Hematopoietic multipotent progenitor cell treated with erythropoietin and hydrocortisone succinate and interleukin-3 and kit ligand, for 15 days (in vitro differentiated cells): ENCODE data around the gene HJURP.

ENCODE experiments used
- DNase-seq: peaks from one replicate; pipeline ENCODE4 v3.0.0-alpha.2; 2015; ENCODE audit warnings: low spot score

Gene HJURP

DNA sequence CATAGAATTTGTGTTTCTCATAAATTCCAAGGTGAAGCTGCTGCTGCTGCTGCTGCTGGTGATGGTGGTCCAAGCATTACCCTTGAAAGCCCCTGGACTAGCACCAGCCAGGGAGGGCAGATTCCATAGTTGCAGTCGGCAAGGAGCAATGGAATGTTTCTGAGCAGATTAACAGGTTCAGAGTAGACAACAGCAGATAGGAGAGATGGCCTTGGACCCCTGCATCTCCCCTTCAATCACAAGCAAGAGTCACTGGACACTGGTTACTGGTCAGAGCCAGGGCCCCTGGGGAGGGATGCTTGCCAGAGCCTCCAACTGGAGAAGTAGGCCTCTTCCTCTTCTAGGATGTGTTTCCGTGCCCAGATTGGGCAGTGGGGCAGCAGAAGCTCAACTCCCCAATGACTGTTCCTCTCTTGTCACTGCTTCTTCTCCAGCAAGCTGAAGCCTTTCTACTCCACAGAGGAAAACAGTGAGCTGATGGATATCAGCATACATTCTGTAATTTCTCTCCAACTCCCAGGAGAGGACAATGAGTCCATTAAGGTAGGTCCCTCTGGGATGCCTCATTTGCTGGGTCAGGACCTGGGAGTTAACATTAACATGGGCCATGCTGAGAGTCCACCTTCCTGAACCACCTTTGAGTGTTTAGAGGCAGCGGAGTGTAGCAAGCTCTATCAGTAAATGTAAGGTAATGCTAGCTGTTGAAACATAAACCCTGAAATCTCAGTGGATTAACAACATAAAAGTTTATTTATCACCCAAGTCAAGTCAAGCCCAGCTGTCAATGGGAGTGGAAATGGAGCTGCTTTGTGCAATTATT lies 40.9 kb downstream of the HJURP start:
- DNase-seq, result no peak

DNA sequence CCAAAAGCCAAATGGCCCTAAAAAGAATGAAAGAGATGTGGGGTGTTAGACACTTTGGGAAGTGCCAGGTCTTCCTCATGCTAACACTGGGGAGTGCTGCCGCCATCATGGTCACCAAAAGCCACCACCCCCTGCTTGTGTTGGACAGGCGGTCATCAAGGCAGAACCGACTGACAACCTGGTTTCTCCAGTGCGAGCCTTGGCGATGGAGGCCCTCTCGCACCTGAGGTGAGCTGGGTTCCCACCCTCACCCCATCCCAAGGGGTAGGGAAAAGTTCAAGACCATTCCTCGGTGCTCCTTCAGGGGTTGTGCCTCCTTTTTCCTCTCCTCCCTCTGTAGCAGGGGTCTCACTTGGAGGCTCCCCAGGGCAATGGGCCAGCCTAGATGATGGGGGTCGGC lies 42.6 kb downstream of the HJURP start:
- no peak for DNase-seq

DNA sequence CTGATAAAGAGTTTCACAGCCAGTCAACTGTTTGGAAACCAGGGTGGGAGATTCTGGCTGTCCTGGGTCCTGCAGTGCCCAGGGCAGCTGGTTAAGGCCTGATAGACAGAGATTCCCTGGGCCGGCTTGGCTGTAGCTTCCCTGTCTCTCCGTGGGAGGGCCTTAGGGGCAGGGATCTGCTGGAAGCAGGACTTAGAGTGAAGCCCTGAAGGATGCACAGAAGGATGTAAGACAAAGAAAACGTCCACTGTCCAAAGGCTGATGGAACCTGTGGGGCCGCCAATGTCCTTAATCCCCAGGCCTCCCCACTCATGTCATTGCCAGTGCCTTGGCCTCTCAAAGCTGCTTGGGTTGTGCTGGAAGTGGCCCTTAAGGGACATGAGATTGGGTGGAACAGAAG lies 43.2 kb downstream of the HJURP start:
- DNase-seq, result no peak

DNA sequence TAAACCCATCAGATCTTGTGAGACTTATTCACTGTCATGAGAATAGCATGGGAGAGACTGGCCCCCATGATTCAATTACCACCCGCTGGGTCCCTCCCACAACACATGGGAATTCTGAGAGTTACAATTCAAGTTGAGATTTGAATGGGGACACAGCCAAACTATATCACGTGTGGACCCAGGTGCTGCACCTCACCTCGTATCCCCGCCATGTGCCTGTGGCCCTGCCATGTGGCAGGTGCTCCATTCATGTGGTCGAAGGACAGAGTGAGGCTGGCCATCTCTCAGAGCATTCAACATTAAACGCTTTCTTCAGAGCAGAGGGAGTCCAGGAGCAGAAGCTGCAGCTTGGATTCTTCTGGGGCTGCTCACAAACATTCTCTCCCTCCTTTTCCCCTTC lies 44.0 kb downstream of the HJURP start:
- no peak for DNase-seq

DNA sequence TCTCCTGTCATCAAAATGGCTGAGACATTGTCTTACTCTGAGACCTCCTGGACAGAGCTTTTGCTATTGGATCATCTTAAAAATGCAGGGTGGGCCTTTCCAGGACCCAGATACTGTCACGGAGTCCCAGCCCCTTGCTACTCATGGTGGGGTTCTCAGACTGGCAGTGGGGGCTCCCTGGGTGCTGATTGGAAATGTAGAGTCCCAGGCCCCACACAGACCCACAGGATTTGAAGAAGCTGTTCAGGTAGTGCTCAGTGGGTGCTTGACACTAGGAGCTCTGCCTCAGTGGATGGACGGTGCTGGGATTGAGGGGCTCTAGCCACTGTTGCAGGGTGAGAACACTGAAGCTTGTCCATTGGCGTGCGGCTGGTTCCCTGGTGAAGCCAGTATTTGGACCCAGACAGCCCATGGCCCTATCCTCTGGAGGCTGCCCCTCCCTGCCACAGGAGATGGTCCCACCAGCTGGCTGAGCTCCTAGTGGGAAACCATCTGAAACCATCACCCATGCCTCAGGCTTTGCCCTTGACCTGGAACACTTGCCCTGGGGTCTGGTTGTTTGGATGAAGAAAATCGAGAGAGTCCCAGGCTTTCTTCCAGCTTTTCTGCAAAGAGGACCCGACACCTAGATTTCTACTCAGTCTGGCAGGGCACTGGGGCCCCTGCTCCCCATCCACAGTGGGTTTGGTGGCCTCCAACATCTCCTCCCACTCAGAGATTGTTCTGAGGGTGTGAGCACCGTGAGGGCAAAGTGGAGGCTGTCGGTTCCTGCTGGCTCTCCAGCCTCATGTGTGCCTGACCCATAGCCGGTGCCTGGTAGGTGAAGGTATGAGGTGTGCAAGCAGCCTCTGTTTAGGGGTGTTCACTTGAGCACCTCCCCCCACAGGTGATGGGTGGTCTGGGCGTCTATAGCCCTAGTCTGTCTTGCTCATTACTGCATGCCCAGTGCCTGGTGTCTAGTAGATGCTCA lies 46.1 kb downstream of the HJURP start:
- DNase-seq, result no peak

DNA sequence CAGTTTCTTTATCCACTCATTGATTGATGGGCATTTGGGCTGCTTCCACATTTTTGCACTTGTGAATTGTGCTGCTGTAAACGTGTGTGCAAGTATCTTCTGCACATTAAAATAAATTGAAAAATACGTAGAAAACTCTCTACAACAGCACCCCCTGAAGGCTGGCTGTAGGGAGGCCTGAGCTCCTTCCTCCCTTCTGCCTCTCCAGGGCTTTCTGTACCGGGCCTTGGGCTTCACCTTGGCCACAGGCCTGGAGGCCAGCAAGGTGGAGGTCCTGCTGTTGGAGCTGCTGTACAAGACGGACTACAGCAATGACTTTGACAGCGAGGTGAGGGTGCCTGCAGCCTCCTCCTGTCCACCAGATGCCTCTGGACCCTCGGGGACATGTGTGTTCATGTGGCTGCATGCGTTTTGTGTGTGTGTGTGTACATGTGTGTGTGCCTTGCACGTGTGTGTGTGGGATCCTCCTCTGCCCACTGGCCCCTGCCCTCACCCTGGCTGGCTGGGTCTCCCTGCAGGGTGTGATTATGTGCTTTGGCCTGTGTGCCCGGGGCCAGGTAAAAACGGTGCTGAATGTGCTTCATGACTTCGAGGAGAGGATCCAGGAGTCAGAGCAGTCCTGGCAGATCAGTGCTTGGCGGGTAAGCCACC lies 47.0 kb downstream of the HJURP start:
- DNase-seq, result no peak

DNA sequence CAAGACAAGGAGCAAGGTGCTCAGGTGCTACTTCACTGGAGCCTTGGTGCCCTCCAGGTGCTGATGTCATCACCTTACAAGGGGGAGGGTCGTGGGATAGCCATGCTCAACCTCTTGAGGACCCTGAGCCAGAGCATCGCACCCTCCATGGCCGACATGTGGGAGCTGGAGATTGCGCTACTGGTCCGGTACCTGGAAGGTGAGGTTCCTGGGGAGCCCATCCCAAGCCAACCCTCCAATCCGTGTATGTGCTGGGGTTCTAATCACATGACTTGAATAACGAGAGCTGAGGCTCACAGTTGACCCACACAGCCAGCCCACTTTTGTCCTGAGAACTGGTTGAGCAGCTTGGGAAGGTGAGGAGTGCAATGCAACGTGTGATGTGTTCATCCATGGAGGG lies 50.3 kb downstream of the HJURP start:
- no peak for DNase-seq

DNA sequence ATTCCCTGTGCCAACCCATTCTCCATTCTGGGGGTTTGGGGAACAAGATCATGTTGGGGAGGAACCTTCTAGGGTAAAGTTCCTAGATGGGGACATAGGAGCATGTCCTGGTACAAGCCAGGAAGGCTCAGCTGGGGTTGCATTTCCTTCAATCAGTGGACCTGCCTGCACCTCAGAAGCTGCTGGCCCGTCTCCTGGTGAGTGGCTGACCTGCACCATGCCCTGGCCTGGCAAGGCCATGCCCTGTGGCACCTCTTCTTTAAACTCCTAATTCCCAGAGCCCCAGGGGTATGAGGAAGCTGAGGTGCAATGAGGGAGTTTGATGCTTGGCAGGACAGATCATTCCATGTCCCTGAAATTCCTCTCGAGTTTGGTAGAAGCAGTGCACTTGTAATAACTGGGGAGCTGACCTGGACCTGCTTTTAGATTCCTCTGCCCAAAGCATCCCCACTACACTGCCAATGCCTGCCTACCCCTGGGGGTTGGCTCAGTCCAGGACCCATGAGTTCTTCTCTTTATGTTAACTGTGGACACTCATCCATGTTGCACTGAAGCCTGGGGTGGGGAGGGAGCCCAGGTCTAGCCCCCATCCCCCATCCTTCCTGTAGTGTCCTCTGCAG lies 50.9 kb downstream of the HJURP start:
- DNase-seq, result no peak

DNA sequence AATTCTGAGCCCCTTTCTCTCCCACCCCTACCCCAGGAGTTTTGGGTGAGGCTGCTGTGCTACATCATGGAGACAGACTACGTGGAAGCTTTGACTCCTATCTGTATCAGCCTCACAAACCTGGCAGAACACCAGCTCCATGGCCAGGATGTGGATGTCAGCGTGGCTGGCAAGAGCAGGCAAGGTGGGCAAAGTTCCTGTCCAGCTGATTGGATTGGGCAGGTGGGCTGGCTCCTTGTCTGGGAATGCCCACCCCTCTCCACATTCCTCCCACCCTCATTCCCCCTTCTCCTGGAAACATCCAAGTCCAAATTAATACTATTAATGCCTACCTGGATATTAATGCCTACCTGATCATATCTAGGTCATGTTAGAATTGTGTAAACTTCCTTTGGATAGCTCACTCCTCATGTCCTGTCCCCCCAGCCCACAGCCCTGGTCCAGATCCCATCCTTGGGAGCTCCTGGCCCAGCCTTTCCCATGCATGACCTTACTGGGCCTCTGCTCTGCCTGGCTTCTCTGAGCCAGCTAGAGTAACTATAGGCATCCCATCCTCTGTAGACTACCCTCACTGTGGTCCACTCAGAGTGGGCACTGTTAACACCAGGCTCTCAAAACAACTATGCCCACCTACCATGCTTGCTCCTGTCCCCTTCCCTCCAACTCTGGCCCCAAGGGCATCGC lies 52.1 kb downstream of the HJURP start:
- DNase-seq, result no peak

DNA sequence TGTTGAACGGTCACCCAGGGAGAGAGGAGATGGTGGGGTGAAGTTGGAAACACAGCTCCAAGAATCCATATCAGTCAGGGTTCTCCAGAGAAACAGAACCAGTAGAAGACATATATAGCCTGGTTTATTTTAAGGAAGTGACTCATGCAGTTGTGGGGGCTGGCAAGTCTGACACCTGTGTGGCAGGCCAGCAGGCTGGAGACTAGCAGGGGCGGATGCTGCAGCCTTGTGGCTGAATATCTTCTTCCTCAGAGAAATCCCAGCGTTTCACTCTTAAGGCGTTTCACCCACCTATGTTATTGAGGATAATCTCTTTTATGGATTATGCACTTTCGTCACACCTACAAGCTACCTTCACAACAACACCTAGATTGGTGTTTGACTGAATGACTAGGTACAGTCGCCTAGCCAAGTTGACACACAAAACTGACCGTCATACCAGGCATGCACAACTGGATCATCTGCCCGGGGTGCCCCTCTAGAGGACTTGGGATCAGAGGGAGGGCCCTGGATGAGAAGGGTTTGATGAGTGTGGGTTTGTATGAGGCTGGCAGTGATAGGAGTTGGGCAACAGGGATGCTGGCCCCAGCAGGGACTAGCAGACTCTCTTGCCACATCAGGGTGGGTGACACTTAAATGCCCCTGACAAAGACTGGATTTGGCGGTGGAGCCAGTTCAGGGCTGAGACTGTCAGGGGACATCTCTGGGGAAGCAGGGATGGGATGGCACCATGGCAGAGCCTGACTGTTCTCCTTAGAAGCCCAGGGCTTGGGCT lies 52.8 kb downstream of the HJURP start:
- no peak for DNase-seq

DNA sequence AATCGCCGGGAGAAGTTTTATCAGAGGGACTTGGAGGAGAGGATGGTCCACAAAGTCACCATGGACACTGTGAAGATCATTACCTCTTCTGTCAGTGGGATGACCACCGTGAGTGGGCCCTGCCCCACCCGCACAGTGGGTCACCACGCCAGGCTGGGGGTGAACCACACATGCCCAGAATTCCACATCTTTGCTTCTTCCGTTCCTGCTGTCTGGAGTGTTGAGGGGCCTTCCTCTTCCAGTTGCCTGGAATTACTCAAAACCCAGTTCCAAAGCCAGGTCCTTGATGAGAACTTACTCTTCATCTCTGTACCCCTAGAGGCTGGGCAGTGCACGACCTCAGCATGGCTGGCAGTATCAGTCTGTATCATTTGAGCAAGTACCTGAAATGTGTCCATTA lies 54.1 kb downstream of the HJURP start:
- DNase-seq, result no peak

DNA sequence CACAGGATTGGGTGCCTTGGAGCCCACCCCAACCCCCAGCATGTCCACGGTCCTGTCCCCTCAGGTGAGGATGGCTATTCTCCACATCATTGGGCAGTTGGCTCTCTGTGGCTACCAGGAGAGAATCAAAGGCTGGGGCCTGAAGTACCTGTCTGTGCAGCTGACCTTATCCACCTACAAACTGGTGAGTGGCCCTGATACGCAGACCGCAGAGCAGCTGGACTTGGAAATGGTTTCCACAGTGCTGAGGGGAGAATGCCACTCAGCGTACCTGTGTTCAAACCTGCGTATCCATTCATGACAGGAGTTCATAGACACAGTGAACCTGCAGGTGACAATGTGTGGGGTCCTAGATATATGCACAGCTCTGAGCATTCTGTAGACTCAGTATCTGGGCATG lies 54.6 kb downstream of the HJURP start:
- no peak for DNase-seq

DNA sequence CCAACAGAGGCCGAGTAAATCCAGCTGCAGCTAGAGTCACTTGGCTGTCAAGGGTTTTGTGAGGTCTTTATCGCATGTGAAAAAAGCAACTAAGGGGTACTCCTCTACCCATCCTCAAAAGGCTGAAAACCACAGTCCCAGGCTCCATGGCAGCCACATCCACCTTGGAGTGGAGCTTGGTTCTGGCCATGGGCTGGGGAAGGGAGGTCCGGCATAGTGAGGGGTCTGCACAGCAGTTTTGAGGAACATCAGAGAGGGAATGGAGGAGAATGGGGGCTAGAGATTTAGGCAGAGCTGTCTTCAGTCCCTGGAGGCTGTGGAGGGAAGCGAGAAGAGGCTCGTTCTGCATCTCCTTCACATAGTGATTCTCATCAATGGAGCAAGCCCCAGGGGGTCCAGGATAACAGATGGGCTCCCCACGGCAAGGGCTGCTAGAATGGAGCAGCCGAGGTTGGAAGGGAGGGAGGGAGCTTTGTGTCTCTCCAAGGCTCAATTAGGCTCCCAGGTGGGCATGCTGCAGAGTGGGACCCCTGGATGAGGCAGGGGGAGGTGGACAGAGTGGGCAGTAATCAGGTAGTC lies 55.2 kb downstream of the HJURP start:
- no peak for DNase-seq

DNA sequence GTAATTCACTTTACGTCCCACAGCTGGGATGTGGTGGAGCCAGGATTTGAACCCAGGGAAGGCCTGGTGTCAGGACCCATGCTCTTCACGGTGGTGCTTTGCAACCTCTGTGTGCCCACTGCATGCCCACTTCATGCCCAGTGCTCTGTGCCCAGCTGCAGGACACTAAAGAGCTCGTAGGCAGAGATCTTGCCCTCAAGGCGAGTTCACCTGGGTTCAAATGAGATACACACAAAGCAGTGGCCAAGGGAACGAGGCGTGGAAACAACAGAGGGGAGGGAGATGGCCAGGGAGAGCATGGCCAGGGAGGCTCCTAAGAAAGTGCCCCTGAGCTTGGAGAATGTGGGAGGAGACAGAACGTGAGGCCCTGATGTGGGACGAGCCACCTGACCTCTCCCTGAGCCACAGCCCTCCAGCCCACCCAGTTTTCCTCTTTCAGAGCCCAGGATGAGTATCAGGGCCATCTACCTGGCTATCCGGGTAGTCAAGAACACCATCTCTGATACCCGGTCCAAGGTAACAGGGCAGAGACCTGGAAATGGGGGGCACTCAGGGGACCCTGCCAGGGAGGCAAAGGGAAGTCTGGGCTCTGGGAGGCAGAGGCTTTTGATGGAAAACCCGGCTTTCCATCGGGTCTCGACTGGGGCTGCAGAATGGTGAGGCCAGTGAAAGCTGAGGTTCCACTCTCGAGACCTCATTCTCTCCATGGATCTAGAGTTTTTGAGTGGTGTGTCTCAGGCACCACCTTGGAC lies 55.8 kb downstream of the HJURP start:
- no peak for DNase-seq

DNA sequence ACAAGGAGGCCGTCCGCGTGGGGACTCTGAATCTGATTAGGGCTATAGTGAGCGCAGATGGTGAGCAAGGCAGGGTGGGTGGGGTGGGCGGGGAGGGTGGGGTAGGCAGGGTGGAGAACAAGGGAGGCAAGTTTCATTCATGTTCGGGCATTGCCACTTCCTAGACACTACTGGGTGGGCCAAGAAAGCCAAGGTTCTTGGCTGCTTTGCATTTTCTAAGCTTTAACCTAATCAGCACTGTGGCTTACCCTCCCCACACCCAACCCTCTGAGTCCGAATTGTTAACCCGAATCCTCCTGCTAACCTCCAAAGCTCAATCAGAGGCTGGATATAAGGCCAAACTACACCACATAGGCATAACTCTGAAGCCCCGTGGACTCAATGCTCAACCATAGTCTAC lies 58.1 kb downstream of the HJURP start:
- DNase-seq, result no peak

DNA sequence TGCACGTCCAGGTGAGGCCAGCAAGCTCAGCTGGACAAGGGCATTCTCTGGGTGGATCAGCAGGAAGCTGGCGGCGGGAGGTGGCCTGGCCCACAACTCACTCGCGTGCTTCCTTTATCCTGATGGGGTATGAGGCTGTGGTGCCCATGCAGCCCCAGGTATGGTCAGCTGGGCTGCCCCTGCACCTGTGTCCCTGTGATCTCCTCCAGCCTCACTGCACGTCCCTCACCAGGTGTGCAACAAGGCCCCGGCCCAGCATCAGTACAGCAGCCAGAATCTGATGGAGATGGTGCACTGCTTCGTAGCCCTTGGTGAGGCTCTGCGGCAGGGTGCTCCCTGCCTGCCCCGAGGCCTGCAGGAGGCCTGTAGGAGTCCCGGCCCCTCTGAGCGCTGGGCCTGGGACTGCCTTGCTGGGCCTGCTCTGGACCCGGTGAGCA lies 58.6 kb downstream of the HJURP start:
- no peak for DNase-seq

DNA sequence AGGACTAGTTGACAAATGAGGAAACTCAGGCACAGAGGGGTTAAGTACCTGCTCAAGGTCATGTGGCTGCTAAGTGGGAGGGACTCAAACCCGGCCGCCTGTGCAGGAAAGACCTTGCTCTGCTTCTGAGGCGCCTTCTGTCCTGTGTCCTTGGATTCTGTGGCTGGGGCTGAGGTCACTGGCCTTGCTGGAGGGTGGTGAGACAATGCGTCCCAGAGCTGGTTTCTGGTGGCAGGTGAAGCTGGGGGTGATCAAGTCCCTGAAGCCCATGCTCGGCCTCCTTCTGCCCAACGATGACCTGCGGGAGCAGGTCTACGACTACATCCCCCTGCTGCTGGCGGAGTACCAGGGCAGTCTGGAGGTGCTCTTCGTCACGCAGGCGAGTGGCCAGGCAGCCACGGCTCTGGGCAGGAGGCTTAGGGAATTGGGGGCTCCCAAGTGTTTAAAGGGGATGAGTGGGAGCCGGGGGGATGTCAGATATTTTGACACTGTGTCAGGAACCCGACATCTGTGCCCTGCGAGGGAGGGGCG lies 60.1 kb downstream of the HJURP start:
- no peak for DNase-seq

DNA sequence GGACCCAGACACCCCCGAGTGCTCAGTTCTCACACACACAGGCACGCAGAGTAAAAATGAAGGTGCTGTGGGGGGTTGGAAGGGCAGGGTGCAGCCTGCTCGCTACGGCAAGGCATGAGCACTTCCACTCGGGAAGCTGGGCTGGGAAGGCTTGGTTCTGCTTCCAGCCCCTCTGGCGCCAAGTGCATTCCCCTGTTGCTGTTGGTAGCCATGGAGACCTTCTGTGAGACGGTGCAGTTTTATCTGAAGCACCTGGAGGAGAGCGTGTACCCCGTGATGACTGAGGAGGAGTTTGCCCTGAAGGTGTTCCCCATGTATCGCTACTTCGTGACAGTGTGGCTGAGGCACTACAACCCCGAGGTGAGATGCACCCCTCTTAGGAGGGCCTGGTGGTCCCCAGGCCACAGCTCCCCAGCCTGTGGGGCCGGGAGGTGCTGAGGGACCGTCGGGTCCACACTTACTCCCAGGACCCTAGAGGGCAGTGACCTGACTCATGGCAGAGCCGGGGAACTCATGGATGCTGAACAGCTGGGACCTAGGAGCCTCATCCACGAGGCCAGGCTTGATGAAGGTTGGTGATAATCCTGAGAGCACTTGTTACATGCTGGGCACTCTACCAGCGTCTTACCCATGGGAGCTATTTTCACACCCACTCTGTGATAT lies 60.7 kb downstream of the HJURP start:
- no peak for DNase-seq

DNA sequence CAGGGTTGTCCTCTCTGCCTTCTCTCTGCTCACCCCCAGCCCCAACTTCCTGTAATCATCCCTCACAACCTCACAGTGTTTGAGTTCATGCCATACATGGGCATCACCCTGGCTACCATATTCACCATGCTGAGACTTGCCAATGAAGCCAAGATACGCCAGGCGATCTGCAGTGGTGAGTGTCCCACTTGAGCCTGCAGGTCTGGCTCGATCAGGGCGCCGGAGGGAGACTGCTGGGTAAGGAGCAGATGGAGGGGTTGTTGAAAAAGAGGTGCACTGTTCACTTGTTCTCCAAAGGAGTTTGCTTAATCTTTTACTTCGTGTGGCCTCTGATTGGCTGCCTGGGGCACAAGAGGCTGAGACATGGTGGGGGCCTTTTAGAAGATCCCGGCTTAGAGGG lies 61.6 kb downstream of the HJURP start:
- DNase-seq, result no peak
